ENCODE measurements around the gene KPNA6. TPM values are rescaled to one million over a fixed set of nuclear protein-coding genes. Genes with fewer than 3 reads are reported as not detected.

KPNA6 gene
- total and polyA plus RNA-seq, 2 of the 13 experiments (the other 11 are each of a cell fraction or from before 2014, with no cell fraction given), result 22.0 to 47.5 TPM

- TF ChIP-seq ZBTB49 (CRISPR knock-in tag; IDR thresholded peaks at IDR 0.05; ENCODE audit: borderline replicate concordance), result no peak
- no peak for TF ChIP-seq KLF13 (CRISPR knock-in tag; IDR thresholded peaks at IDR 0.05)
- peak; percentile 72 for TF ChIP-seq ZSCAN25 (CRISPR knock-in tag; IDR thresholded peaks at IDR 0.05)
- TF ChIP-seq ZBTB42 (CRISPR knock-in tag; IDR thresholded peaks at IDR 0.05), result no peak
- no peak; the same call in 1 of the 2 replicates for TF ChIP-seq NFATC3 (CRISPR knock-in tag; IDR thresholded peaks at IDR 0.05)
- TF ChIP-seq NFKB2 (CRISPR knock-in tag; IDR thresholded peaks at IDR 0.05; ENCODE audit: borderline replicate concordance), result peak; percentile 73; the same call in 1 of the 2 replicates
- no peak for TF ChIP-seq MAFG (CRISPR knock-in tag; IDR thresholded peaks at IDR 0.05)
- TF ChIP-seq FOSL2 (CRISPR knock-in tag; IDR thresholded peaks at IDR 0.05), result no peak; the same call in 1 of the 2 replicates
- peak; percentile 87; the same call in 1 of the 2 replicates for TF ChIP-seq ZNF274 (CRISPR knock-in tag; IDR thresholded peaks at IDR 0.05)
- no peak for TF ChIP-seq KAT2B (IDR thresholded peaks at IDR 0.05; ENCODE audit: borderline replicate concordance, low read depth, low read length)
- no peak for TF ChIP-seq KDM4B (CRISPR knock-in tag; IDR thresholded peaks at IDR 0.05)
- TF ChIP-seq IKZF4 (CRISPR knock-in tag; IDR thresholded peaks at IDR 0.05; ENCODE audit: borderline replicate concordance, low read depth, not compliant biosample characterization), result peak; percentile 87
- no peak for TF ChIP-seq ZNF337 (CRISPR knock-in tag; IDR thresholded peaks at IDR 0.05; ENCODE audit: borderline replicate concordance, low read depth)
- TF ChIP-seq FOXJ3 (CRISPR knock-in tag; IDR thresholded peaks at IDR 0.05; ENCODE audit: borderline replicate concordance), result 0 out of 2 replicates have a peak, but pooled peaks have one; percentile 28
- peak; percentile 39; the same call in 1 of the 2 replicates for TF ChIP-seq AHR (CRISPR knock-in tag; IDR thresholded peaks at IDR 0.05)
- TF ChIP-seq MXD3 (CRISPR knock-in tag; IDR thresholded peaks at IDR 0.05), result peak; percentile 50
- no peak for TF ChIP-seq MAF1 (CRISPR knock-in tag; IDR thresholded peaks at IDR 0.05; ENCODE audit: borderline replicate concordance)
- no peak for TF ChIP-seq ZFAT (CRISPR knock-in tag; conservative IDR thresholded peaks at IDR 0.05)
- no peak; the same call in 1 of the 2 replicates for TF ChIP-seq ZNF558 (CRISPR knock-in tag; IDR thresholded peaks at IDR 0.05; ENCODE audit: borderline replicate concordance)
- peak; percentile 67 for TF ChIP-seq ZBTB38 (CRISPR knock-in tag; IDR thresholded peaks at IDR 0.05)
- TF ChIP-seq ZNF510 (CRISPR knock-in tag; IDR thresholded peaks at IDR 0.05; ENCODE audit: low read depth), result peak; percentile 75; the same call in 1 of the 2 replicates
- TF ChIP-seq ZNF563 (CRISPR knock-in tag; IDR thresholded peaks at IDR 0.05), result no peak
- TF ChIP-seq ZNF281 (CRISPR knock-in tag; IDR thresholded peaks at IDR 0.05; ENCODE audit: borderline replicate concordance), result peak; percentile 84
- no peak for TF ChIP-seq HOXD1 (CRISPR knock-in tag; IDR thresholded peaks at IDR 0.05)
- TF ChIP-seq ZNF350 (CRISPR knock-in tag; IDR thresholded peaks at IDR 0.05; ENCODE audit: borderline replicate concordance, low read depth), result peak; percentile 68; the same call in 1 of the 2 replicates
Observed at GRCh38 chr1:32072622-32073298, 35.1 kb upstream of the KPNA6 start, which contains the start of gene TMEM39B (continued).
